DMS53 (cell line): Measurements from ENCODE around the gene KRTAP9-4.
"Not testable (repeated sequence)": the region's sequence is repeated elsewhere in the genome, so short reads cannot be mapped to it uniquely, and the experiment has no call there.

Experiments
- DNase-seq: peaks from one replicate; lab custom pipeline; 2025; lab: John Stamatoyannopoulos, UW

Gene KRTAP9-4

GRCh38 chr17:41264599-41264998, 15.1 kb downstream of the KRTAP9-4 start:
- DNase-seq = no peak

DNA sequence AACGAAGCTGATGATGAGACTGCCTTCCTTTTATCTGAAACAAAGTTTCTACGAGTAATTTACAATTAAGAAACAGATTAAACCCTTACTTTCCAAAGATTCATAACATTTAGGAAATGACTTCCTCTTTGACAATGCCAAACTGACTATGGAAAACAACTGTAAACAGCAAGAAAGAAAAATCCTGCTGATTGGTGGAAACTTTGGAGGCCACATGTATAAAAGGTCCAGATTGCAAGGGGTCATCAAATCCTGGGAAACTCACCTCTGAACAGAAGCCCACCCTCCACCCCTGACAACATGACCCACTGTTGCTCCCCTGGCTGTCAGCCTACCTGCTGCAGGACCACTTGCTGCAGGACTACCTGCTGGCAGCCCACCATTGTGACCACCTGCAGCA, 15.6 kb downstream of the KRTAP9-4 start, which contains the start of gene KRTAP9-6:
Gene KRTAP9-6, plus strand, starts transcription at position 301 of the 400 bp plus-strand sequence. Its CDS starts 0 bp downstream, at position 301.
- no peak for DNase-seq

DNA sequence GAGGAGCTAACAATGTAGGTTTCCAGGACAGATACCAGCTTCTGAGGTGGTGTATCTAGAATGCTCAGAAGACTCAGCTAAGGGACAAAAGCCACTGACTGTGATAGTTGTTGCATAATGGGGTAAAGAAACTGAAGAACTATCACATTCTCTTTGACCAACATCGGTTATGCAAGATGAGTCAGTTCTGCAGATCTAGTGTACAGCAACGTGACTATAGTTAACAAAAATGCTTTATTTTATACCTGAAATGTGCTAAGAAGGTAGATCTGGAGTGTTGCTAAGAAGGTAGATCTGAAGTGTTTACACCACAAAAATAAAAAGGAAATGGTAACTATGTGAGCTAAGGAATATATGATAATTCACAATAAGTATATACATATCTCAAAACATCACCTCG, 18.2 kb downstream of the KRTAP9-4 start:
- no peak for DNase-seq

DNA sequence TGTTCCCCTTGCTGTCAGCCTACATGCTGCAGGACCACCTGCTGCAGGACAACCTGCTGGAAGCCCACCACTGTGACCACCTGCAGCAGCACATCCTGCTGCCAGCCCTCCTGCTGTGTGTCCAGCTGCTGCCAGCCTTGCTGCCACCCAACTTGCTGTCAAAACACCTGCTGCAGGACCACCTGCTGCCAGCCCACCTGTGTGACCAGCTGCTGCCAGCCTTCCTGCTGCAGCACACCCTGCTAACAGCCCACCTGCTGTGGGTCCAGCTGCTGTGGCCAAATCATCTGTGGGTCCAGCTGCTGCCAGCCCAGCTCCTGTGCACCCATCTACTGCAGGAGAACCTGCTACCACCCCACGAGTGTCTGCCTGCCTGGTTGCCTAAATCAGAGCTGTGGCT, 21.8 kb downstream of the KRTAP9-4 start:
- DNase-seq = not testable (repeated sequence)

- DNase-seq = no peak
Observed at GRCh38 chr17:41271858-41272257, 22.4 kb downstream of the KRTAP9-4 start.

DNA sequence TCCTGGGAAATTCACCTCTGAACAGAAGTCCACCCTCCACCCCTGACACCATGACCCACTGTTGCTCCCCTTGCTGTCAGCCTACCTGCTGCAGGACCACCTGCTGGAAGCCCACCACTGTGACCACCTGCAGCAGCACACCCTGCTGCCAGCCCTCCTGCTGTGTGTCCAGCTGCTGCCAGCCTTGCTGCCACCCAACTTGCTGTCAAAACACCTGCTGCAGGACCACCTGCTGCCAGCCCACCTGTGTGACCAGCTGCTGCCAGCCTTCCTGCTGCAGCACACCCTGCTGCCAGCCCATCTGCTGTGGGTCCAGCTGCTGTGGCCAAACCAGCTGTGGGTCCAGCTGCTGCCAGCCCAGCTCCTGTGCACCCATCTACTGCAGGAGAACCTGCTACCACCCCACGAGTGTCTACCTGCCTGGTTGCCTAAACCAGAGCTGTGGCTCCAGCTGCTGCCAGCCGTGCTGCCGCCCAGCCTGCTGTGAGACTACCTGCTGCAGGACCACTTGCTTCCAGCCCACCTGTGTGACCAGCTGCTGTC, 26.2 kb downstream of the KRTAP9-4 start, which contains the start of gene KRTAP9-7:
Gene KRTAP9-7, plus strand, starts transcription at position 51 of the 543 bp plus-strand sequence. Its CDS starts 0 bp downstream, at position 51.
- not testable (repeated sequence) for DNase-seq

DNA sequence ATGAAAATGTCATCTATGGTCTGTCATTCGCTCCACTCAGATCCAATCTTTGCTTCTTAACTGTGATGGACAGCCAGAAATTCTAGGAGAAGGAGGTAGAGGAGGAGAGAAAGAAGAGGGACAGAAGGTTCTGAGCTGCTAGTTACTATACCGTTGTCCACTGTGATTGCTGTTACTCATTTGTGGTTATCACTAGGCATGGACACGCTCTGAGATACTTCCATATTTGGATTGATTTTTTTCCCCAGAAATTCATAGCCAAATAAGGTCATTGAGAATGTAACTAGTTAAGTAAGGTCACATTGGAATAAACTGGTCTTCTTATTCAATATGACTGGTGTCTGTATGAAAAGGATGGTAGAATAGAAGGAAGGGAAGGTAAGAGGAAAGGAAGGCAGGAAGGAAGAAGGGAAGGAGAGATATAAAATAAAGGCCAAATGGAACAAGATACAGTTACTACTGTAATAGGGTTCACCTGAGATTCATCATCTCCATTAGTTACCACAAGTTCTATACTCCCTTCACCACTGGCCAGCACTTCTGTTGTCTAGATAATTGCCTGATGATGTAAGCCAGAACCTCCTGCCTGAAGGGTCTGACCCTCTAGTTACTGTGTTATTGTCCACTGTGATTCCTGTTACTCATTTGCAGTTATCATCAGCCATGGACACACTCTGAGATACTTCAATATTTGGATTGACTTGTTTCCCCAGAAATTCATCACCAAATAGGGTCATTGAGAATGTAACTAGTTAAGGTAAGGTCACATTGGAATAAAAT, 28.9 kb downstream of the KRTAP9-4 start:
- no peak for DNase-seq

DNA sequence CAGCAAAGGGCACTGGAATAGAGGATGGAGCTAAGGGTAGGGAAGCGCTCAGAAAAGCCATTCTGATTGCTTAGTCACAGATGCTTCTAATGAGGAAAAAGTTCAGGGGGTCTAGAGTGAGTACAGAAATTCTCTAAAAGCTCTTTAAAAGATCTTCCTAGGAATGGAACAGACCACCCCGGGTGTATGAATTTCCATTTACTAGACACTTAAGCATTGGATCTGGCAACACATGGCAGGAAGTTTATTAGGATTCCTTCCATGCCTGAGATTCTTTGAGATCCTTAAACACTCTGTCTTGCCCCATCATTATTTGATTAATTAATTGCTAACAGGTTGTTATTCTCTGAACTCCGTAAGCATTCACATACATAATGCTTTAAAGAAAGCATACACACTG, 34.6 kb downstream of the KRTAP9-4 start:
- DNase-seq = no peak

GRCh38 chr17:41284546-41284945, 35.1 kb downstream of the KRTAP9-4 start:
- no peak for DNase-seq

DNA sequence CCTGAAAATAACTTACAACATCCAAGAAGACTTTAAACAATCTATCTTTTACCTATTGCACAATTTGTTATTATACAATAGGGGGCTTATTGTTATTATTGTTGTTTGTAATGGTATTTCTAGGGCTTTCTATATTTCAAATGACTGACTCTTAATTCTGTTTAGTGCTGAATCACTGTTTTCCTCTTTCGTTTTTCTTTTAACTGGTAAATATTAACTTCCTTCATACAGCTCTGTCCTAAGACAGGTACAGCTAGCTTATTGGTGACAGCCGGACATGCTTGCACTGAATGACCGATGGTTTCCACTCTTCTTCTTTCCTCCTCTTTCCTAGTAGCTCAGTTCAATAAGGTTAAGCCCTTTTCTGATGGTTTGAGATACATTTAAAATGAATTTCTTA, 37.6 kb downstream of the KRTAP9-4 start:
- DNase-seq = peak; percentile 6

- DNase-seq = no peak
Observed at GRCh38 chr17:41294016-41294415, 44.5 kb downstream of the KRTAP9-4 start.

DNA sequence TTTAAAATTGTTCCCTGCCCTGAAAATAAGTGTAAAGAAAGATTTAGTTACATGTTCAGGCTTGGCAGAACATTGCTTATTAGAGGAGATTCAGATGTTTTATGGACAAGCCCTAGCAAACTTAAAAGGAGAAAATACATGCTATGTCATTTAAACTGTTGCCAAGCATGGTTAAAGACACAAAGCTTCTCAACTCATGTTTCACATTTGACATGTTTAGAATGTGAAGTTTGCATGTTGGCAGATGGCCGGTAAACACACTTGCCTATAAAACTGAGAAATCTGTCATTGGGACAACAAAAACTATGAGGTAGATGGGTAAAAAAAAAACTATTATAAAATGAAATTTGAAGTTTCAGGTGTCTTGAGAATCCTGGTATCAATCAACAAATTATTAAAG, 47.4 kb downstream of the KRTAP9-4 start:
- no peak for DNase-seq

- no peak for DNase-seq
Observed at GRCh38 chr17:41298458-41299135, 49.1 kb downstream of the KRTAP9-4 start.
